Heart left ventricle (tissue), 16 donors: ENCODE measurements around the gene RAB1B. TPM values are rescaled to one million over a fixed set of nuclear protein-coding genes. Genes with fewer than 3 reads are reported as not detected.

Experiments used
- ATAC-seq, 4 donors: fragments of 200-7000 bp; cut with Tn5 transposase; one replicate each; pipeline ENCODE4 v1.9.1; 2020 to 2022; ENCODE audit warnings: moderate library complexity in 4 of 4, mild to moderate bottlenecking in 3 of 4, moderate number of reproducible peaks in 1 of 4
- DNase-seq, 5 donors: peaks; one replicate each; pipeline ENCODE4 v3.0.0-alpha.2; 2020
- H3K27ac ChIP-seq, 12 donors: fragments of 200-600 bp; sonication (generic) in 4 of 12; one replicate each; pipeline versions ENCODE4 v1.5.0 to v1.8.0; 2016 to 2022; ENCODE audit warnings: mild to moderate bottlenecking in 2 of 12
- H3K27me3 ChIP-seq, 9 donors: fragments of 200-600 bp; sonication (generic) in 2 of 9; one replicate each; pipeline versions ENCODE4 v1.5.1 to v1.8.0; 2016 to 2022; ENCODE audit warnings: mild to moderate bottlenecking in 3 of 9
- H3K36me3 ChIP-seq, 9 donors: fragments of 200-600 bp; sonication (generic) in 2 of 9; one replicate each; pipeline versions ENCODE4 v1.5.0 to v1.8.0; 2018 to 2022; ENCODE audit warnings: mild to moderate bottlenecking in 2 of 9
- H3K4me1 ChIP-seq, 12 donors: fragments of 200-600 bp; sonication (generic) in 4 of 12; one replicate each; pipeline versions ENCODE4 v1.5.0 to v1.8.0; 2016 to 2022; ENCODE audit warnings: mild to moderate bottlenecking in 3 of 12
- H3K4me3 ChIP-seq, 12 donors: fragments of 200-600 bp; sonication (generic) in 4 of 12; one replicate each; pipeline versions ENCODE4 v1.5.0 to v1.8.0; 2017 to 2022; ENCODE audit warnings: mild to moderate bottlenecking in 9 of 12, moderate library complexity in 4 of 12
- H3K9me3 ChIP-seq, 12 donors: fragments of 200-600 bp; sonication (generic) in 4 of 12; one replicate each; pipeline versions ENCODE4 v1.5.0 to v1.8.0; 2016 to 2022; ENCODE audit warnings: mild to moderate bottlenecking in 1 of 12
- CTCF ChIP-seq, 12 donors: fragments of 200-600 bp; sonication (generic) in 4 of 12; IDR thresholded peaks; one replicate each; pipeline versions ENCODE4 v1.5.0 to v1.8.0; 2018 to 2022; ENCODE audit warnings: antibody characterized with exemption in 12 of 12, mild to moderate bottlenecking in 5 of 12
- POLR2A ChIP-seq, 2 donors: fragments of 450-650 bp; IDR thresholded peaks; one replicate each; pipeline ENCODE4 v1.6.1; 2017; ENCODE audit warnings: antibody characterized with exemption in 2 of 2, mild to moderate bottlenecking in 2 of 2, moderate library complexity in 2 of 2
- WGBS, 4 donors: extraction: QIAGEN DNeasy Blood & Tissue Kit in 2 of 4; methylation state at CpG; one replicate each; pipeline versions ENCODE4 v1.1.5 to v1.1.7; 2013 to 2018; 5-methylcytosine and 5-hydroxymethylcytosine counted together
- intact Hi-C, 10 donors: fragments of 100-400 bp; cut with DNase I; formaldehyde crosslinking; loops; one replicate each; pipeline versions ENCODE4 v1.11.1 to v1.14.2; 2022
- polyA plus RNA-seq, 2 donors: library from polyadenylated mRNA; stranded (reverse); fragments of 200-250 nt; gene quantifications; one replicate each; pipeline ENCODE4 v1.2.3, GENCODE V29; 2013
- total RNA-seq, 9 donors: library from RNA; depleted of rRNA in 2 of 9; stranded (reverse); fragments of >200 nt in 2 of 9; fragmentation: NEBNext Ultra II Directional in 3 of 9; extraction: Animal tissue kit (Norgen Biotek cat#: 25700) in 3 of 9; gene quantifications; one replicate each; pipeline versions ENCODE4 v1.1.0 to v1.2.4, GENCODE V29; 2016 to 2023
- donor health status: ischemic (EF 13 %, LVEDD 7.1; RV severe dilation, severe dysfunction).
- donor health status: healthy with polysubstance abuse.
- donor health status: DM: no; HTN: yes; CAD: no.
- donor health status: DM: no; HTN: no; CAD: no.
- donor health status: ischemic (EF 25% LVEDD 6.9; RV normal size, moderate dysfunction).
- donor health status: ischemic (EF 25% LVEDD 5.7; RV mildly dilated, moderate dysfunction).
- donor health status: healthy.
- donor health status: DM: yes; HTN: yes; CAD: no.
- donor health status: ischemic (EF 35%, LVEDD 5.7; RV mildly dilated, moderate dysfunction).
- donor health status: nonischemic (EF 11% LVEDD 7.7; RV severe dilation, severe dysfunction).
- donor health status: DM: yes; HTN: yes; CAD: no.
- donor health status: PGD.
- donor health status: ischemic (EF 29% LVEDD 5.4; RV normal size, mild dysfunction).
- donor health status: nonischemic (EF 23%, LVEDD 6.1; RV moderate dilation, normal function).

RAB1B gene
- total and polyA plus RNA-seq, 11 donors: 111 to 178 (median 135) TPM

- WGBS, 4 donors: 0 to 1% (median 1%) methylated on average over 28 to 61 of the region's 61 CpGs
- peaks cover 4 to 34% (median 27%) of the 10 kb centered on the region in 12 donors for H3K4me1 ChIP-seq
These were observed 828 bp upstream of the RAB1B start for GRCh38 chr11:66267379-66268243.

GRCh38 chr11:66268952-66269905, 790 bp downstream of the RAB1B start:
- Histone ChIP-seq H3K4me1 (peaks cover 4 to 35% (median 27%) of the 10 kb centered on the region in 12 donors), H3K4me3 (peak overlapping the region; percentile 61 to 99 (median 92)), H3K9me3 (no peaks in the 10 kb centered on the region), H3K36me3 (peaks cover 4 to 48% (median 35%) of the 10 kb centered on the region in 9 donors), H3K27ac (peak overlapping the region; percentile 89 to 99 (median 97)), H3K27me3 (no peaks in the 10 kb centered on the region)
- TF ChIP-seq POLR2A (IDR thresholded peaks at IDR 0.05) (no peak), CTCF (IDR thresholded peaks at IDR 0.05) (peak in 2 of 12 donors; percentile 16)
- ATAC-seq: no peak
- intact Hi-C loops: loop anchor here in 1 of 10 donors (10.0 kb wide), 1 partner anchor 414 kb away; the partner anchor contains the start of gene CFL1
- 3% methylated on average over 30 to 32 of the region's 32 CpGs for WGBS, 4 donors
- no peak for DNase-seq

More at GRCh38 chr11:66267379-66268243, 828 bp upstream of the RAB1B start:
- peak overlapping the region; percentile 40 to 99 (median 90) for H3K4me3 ChIP-seq
- H3K27me3 ChIP-seq: no peaks in the 10 kb centered on the region
- H3K27ac ChIP-seq: peak overlapping the region; percentile 89 to 99 (median 97)
- intact Hi-C loops: loop anchor here in 1 of 10 donors (10.0 kb wide), 1 partner anchor 413 kb away; the partner anchor contains the start of gene CFL1
- H3K9me3 ChIP-seq: no peaks in the 10 kb centered on the region
- TF ChIP-seq CTCF (IDR thresholded peaks at IDR 0.05) (peak in 6 of 12 donors; percentile 13 to 29 (median 20)), POLR2A (IDR thresholded peaks at IDR 0.05) (peak; percentile 17 to 60)
- H3K36me3 ChIP-seq: peaks cover 0 to 48% (median 31%) of the 10 kb centered on the region in 9 donors
- ATAC-seq (peak; percentile 75 to 85 (median 84)), DNase-seq (peak; percentile 92 to 95 (median 93))

GRCh38 chr11:66271816-66272215, 3.4 kb downstream of the RAB1B start:
- no peaks in the 10 kb centered on the region for H3K27me3 ChIP-seq
- peaks cover 4 to 57% (median 48%) of the 10 kb centered on the region in 9 donors for H3K36me3 ChIP-seq
- DNase-seq (no peak), ATAC-seq (no peak)
- intact Hi-C loops: no loop called here
- H3K9me3 ChIP-seq: no peaks in the 10 kb centered on the region
- no peak overlapping the region for H3K27ac ChIP-seq
- peaks cover 0 to 31% (median 23%) of the 10 kb centered on the region in 12 donors for H3K4me1 ChIP-seq
- 93 to 95% (median 94%) methylated on average over 4 to 7 of the region's 7 CpGs for WGBS, 4 donors
- H3K4me3 ChIP-seq: no peak overlapping the region
- TF ChIP-seq CTCF (IDR thresholded peaks at IDR 0.05) (no peak), POLR2A (IDR thresholded peaks at IDR 0.05) (no peak)
